Stimulated activated CD4-positive, alpha-beta T cell treated with anti-CD3 and anti-CD28 coated beads, Interleukin-2, amount 100 ng/mL, for 48 hours (primary cell): Measurements from ENCODE around the gene ADO.

Experiments
- DNase-seq, 2 donors: peaks; one replicate each; pipeline ENCODE4 v3.0.0-alpha.2; 2020

Gene ADO

GRCh38 chr10:62794306-62794705, 10.2 kb upstream of the ADO start:
- no peak for DNase-seq

DNA sequence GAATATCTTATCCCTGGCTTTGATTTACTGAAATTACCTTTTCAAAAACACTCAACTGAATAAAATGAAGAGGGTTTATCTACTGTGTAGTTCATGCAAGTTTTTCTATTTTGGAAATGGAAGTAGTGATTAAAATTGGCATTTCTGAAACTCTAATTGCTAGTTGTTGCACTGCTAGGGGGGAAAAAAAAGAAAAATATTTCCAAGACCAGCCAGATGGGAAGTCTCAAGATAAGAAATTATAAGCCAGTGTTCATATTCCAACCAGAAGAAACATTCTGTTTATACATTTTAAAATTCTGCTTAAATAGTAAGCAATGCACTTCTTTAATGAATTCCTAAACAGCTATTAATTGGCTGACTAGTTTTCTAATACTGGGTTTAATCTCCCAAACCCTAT, 9.4 kb upstream of the ADO start:
- DNase-seq: no peak

- no peak for DNase-seq
Observed at GRCh38 chr10:62795762-62796161, 8.8 kb upstream of the ADO start.

DNA sequence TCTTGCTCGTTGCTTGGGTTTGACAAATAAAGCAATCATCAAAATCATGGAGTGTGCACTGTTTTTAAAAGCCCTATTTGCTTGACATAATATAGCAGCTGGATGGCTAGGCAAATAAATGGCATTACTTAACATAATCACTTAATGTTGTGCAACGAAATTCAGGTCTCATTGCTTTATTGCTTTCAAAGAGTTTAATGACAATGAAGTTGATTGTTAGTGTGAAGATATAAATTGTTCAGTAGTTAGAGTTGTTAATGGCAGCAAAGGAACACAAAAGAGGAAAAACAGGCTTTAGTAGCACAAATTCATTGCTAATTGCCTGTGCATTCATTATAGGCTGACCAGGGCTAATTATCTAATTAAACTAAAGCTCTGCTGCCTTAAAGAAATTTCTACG, 7.6 kb upstream of the ADO start:
- no peak for DNase-seq

DNA sequence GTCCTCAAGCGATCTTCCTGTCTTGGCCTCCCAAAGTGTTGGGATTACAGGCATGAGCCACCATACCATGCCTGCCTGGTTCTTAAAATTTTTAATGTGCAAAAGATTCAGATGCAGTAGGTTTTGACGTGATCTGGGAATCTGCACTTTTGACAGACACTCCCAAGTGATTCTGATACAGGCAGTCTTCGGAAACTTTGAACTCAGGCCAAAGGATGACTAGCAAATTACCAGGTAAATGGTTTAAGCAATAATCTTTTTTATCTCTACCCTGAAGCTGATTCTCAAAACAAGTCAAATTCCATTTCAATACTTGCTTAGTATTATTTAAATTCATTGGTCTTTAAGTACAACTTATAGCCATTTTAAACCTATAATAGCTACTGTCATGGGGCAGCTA, 2.6 kb upstream of the ADO start:
- no peak for DNase-seq

DNA sequence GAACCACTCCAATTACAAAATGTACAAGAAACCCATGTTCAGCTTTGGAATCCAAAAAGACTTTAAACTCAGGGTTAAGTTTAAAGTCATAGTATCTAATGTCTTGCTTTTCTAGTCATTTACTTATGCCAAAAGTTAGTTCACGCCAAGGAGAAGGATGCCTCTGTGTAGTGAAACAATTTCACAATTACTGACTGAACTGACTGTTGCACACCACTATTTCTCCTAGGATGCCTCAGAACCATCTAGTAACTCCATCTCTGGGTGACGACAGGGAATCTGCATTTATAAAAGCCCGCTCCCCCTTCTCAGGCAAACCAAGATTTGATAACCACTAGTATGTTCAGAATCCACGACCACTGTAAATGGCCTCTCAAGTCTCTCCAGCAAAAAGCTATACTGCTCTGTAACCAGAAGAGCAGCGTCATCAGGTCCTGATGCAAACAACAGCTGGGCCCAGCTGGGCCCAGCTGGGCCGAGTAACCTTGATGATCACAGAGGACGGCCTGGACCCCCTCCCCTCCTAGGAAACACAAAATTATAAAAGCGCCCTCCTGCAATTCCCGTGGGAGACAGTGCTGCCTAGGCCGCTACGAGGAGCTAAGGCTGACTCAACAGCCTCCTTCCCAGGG, 680 bp upstream of the ADO start:
- no peak for DNase-seq

- DNase-seq: no peak
Observed at GRCh38 chr10:62805231-62806099, 945 bp downstream of the ADO start.

- no peak for DNase-seq
Observed at GRCh38 chr10:62806251-62806650, 1.7 kb downstream of the ADO start.

DNA sequence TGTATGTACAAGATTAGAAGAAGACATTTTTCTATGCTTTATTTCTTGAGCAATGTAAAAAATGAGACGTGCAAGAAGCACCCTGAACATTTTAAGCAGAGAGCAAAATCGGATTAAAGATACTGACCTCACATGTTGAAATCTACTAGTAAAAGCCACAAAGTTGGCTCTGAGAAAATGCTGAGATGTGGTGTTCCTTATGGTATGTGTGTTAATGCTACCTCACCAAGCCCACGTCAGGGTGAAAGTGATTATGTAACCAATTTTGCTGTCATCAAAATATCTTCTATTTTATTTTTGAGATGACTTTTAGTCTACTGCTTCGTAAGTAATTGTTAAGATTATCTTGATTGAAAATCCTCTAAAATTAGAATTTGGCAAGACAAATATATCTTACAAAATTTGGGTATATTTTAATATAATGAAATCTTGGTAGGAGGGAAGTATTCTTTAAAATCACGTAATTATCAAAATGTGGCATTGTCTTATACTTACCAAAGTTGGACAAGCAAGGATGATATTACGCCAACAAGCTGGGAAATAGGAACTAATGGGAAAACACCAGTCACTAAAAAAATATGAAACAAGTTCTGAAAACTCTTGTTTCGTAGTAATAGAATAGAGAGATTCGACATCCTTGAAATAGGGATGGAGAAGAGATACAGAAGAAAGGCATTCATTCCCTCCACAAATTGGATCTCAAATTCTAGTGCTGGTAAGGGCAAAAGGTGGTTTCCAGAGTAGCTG, 5.8 kb downstream of the ADO start:
- no peak for DNase-seq

GRCh38 chr10:62811159-62811875, 6.8 kb downstream of the ADO start:
- peak; percentile 68 to 71 for DNase-seq

- no peak for DNase-seq
Observed at GRCh38 chr10:62812672-62813439, 8.3 kb downstream of the ADO start.

DNA sequence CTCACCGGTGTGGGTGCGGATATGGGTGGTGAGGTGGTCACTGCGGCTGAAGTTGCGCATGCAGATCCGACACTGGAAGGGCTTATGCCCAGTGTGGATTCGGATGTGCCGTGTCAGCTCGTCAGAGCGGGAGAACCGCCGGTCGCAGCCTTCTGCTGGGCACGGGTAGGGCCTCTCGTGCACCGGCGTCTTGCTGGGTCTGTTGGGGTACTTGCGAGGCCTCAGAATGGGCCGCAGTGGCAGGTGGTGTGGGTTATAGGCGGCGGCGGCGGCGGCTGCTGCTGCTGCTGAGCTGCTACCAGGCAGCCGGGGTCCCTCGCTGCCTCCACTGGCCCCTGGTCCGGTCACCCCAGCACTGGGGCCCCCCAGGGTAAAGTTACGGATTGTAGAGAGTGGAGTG, 8.9 kb downstream of the ADO start:
- DNase-seq: no peak

- no peak for DNase-seq
Observed at GRCh38 chr10:62813981-62814380, 9.5 kb downstream of the ADO start.

DNA sequence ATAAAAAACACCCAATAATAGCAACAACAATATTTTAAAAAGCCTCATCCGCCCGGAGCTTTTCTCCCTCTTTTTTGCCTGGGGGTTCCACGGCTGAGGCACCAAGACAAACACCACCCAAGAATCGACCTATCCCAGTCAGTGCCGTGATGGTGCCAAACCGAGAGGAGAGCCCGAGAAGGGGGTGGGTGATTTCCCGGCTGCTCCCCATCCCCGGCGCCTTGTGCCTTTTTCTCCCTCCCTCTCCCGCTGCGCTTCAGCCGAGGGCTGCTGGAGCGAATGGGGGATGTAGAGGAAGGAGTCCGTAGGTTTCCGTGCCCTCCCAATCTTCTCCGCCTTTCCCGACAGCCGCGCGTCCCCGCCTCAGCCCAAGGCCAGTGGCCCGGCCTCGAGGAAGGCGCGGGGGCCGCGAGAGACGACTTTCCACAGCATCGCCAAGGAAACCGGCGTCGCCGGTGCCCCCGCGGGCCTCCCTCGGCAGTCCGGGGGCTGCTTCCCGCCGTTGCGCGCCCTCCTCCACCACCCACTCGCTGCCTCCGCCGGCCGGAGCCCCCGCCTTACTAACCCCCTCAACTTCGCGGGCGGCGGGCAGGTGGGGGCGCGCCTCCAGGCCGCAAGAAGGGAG, 10.3 kb downstream of the ADO start:
- DNase-seq: no peak

- no peak for DNase-seq
Observed at GRCh38 chr10:62815381-62816075, 11.0 kb downstream of the ADO start.

DNA sequence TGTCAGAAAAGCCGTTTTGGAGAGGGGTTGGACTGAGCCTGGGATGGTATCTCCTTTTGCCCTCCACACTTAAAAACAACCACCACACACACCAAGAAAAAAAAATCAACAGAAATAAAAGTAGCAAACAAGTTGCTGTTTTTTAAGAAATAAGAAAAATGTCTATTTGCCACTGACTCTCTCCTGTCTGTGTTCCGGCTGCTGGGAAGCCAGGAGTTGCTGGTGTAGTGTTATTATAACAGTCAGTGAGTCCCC, 11.5 kb downstream of the ADO start:
- no peak for DNase-seq

DNA sequence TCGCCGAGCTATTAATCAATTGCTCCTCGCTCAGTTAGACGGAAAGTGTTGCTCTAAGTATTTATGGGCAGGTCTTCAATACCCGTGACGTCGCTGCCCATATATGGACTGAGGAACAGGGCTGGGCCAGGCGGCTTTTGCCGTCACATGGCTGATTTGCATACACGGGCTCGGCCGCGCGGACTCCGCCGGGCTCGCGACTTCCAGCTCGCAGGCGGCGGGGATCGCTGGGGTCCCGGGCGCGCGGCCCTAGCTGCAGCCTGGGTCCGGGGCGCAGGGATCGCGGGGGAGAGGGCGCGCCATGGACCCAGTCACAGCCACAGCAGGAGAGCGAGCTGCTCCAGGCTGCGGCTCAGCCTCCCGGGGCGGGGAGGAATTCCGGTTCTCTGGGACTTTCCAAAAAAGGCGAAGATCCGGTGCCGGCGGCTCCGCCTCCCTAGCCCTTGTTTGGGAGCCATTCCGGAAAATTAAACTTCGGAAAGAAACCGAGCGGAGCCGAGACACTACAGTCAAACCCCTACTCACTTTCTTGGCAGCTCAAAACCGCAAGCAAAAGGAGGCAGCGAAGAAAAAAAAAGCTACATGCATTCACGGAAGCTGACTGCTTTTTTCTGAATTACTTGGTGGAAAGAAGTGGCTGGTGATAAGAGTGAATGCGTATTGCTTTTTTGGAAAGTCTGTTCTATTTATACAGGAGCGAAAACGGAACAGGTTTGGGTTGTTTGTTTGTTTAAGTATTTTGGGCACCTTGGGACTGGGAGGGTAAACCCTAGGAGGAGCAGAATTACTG, 12.0 kb downstream of the ADO start, which contains the start of gene EGR2:
Gene EGR2, minus strand, starts transcription at position 36 of the 790 bp plus-strand sequence. CDS start 337 bp downstream, outside the sequence.
- peak; percentile 87 to 91 for DNase-seq

DNA sequence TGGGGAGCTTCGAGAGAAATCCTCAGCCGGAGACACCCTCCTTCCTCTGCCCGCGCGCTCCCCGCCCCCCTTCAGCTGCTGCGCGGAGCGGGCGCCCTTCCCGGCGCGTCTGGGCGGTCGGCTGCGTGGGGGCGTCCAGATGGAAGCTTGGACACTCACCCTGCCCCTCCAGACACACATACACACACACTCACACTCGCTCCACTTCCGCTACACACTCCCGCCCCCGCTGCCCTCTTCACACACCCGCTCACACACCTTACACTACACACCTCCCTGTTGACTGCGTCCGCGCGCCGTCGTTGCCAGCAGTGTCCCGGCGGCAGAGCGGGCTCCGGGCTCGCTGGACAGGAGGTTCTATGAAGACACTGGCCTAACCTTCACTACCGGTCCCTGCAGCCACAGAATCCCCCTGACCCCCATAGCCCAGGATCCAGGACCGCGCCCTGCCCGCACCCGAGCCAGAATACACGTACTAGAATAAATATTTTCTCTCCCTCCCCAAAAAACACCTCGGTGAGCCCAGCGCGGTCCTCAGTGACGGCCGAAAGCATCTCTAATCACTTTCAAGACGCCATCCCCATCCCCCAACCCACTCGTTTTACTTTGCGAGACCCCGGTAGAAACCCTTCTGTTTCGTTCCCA, 12.7 kb downstream of the ADO start:
- DNase-seq: peak; percentile 39 to 52

- peak; percentile 63 to 73 for DNase-seq
Observed at GRCh38 chr10:62817766-62818425, 13.4 kb downstream of the ADO start.
